ENCODE data around the gene VEGFC.

VEGFC gene

GRCh38 chr4:176718881-176719280 is 73.8 kb downstream of the VEGFC start:
- Histone ChIP-seq H3K4me2 (ENCODE audit: low read depth, low read length, poor library complexity, severe bottlenecking) (no peak overlapping the region), H3K9me2 (replicated peaks; ENCODE audit: low read depth, low read length) (no peaks in the 10 kb centered on the region), H4K20me1 (ENCODE audit: insufficient read depth, low read length, poor library complexity, severe bottlenecking) (no peaks in the 10 kb centered on the region), H3K36me3 (ENCODE audit: insufficient read depth, low read length) (no peaks in the 10 kb centered on the region), H3K4me1 (ENCODE audit: insufficient read depth, low read length, poor library complexity, severe bottlenecking) (no peaks in the 10 kb centered on the region), H2AFZ (ENCODE audit: low read length) (no peak overlapping the region), H3F3A (ENCODE audit: low read depth) (no peaks in the 10 kb centered on the region), H3K4me3 (ENCODE audit: low read length, poor library complexity, severe bottlenecking) (no peak overlapping the region), H3K27me3 (ENCODE audit: insufficient read depth, low read length, poor library complexity, severe bottlenecking) (no peaks in the 10 kb centered on the region), H3K9me3 (ENCODE audit: insufficient read depth, low read depth, low read length) (no peaks in the 10 kb centered on the region), H3K79me2 (ENCODE audit: insufficient read depth, low read length) (no peaks in the 10 kb centered on the region), H3K9ac (ENCODE audit: low read depth, low read length, poor library complexity, severe bottlenecking) (no peak overlapping the region)
- TF ChIP-seq EZH2phosphoT487 (IDR thresholded peaks at IDR 0.05; ENCODE audit: borderline replicate concordance) (no peak), CTCF (conservative IDR thresholded peaks at IDR 0.05; ENCODE audit: low read length) (no peak)

DNA sequence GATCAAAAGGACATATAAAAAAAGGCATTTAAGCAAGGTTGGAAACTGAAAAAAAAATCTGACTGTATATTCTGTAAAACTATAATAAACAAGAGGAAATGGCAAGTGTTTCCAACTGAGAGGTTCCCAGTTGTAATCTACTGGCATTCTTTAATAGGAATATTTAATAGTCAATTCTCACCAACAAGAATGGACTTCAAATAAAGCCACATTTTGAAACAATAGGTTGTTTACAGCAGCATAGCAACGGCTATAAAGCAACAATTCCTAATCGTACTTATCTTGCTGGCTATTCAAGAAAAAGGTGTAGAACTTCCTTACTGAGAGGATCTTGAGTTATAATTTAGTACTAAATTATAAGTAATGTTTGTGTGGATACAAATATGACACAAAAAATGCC is 75.5 kb downstream of the VEGFC start:
- H3K27me3 ChIP-seq (ENCODE audit: insufficient read depth, low read length, poor library complexity, severe bottlenecking): no peaks in the 10 kb centered on the region

DNA sequence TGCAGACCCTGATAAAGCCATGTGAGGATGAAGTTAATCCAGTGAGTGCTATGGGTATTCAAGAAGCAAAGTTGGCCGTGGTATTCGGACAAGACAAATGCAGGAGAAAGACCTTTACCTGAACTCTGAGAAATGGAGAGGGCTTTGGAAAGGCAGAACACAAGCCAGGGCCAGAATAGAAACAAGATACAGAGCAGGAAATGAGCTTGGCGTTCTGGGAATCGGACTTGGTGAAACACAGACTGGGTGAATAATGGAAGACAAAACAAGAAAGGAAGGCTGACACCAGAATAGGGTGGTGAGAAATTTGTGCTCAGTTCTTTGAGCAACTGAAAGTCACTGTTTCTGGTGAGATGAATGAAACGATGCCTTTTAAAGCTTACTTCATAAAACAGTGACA is 83.3 kb downstream of the VEGFC start:
- no peak overlapping the region for H2AFZ ChIP-seq (ENCODE audit: low read length)
- H3K9me3 ChIP-seq (ENCODE audit: insufficient read depth, low read depth, low read length): no peaks in the 10 kb centered on the region
- H3K79me2 ChIP-seq (ENCODE audit: insufficient read depth, low read length): no peaks in the 10 kb centered on the region
- H3K4me2 ChIP-seq (ENCODE audit: low read depth, low read length, poor library complexity, severe bottlenecking): no peak overlapping the region
- no peaks in the 10 kb centered on the region for H3K36me3 ChIP-seq (ENCODE audit: insufficient read depth, low read length)
- no peak overlapping the region for H3K9ac ChIP-seq (ENCODE audit: low read depth, low read length, poor library complexity, severe bottlenecking)
- H3K27me3 ChIP-seq (ENCODE audit: insufficient read depth, low read length, poor library complexity, severe bottlenecking): no peaks in the 10 kb centered on the region
- no peaks in the 10 kb centered on the region for H4K20me1 ChIP-seq (ENCODE audit: insufficient read depth, low read length, poor library complexity, severe bottlenecking)
- no peaks in the 10 kb centered on the region for H3F3A ChIP-seq (ENCODE audit: low read depth)
- no peak for TF ChIP-seq CTCF (conservative IDR thresholded peaks at IDR 0.05; ENCODE audit: low read length)
- no peak for TF ChIP-seq EZH2phosphoT487 (IDR thresholded peaks at IDR 0.05; ENCODE audit: borderline replicate concordance)
- H3K4me1 ChIP-seq (ENCODE audit: insufficient read depth, low read length, poor library complexity, severe bottlenecking): no peaks in the 10 kb centered on the region
- H3K4me3 ChIP-seq (ENCODE audit: low read length, poor library complexity, severe bottlenecking): no peak overlapping the region
- H3K9me2 ChIP-seq (replicated peaks; ENCODE audit: low read depth, low read length): no peaks in the 10 kb centered on the region

More for the DNA sequence above, 75.5 kb downstream of the VEGFC start:
- Histone ChIP-seq H3K4me2 (ENCODE audit: low read depth, low read length, poor library complexity, severe bottlenecking) (no peak overlapping the region), H3K4me3 (ENCODE audit: low read length, poor library complexity, severe bottlenecking) (no peak overlapping the region), H3K36me3 (ENCODE audit: insufficient read depth, low read length) (no peaks in the 10 kb centered on the region), H2AFZ (ENCODE audit: low read length) (no peak overlapping the region), H3F3A (ENCODE audit: low read depth) (no peaks in the 10 kb centered on the region), H3K9ac (ENCODE audit: low read depth, low read length, poor library complexity, severe bottlenecking) (no peak overlapping the region), H3K79me2 (ENCODE audit: insufficient read depth, low read length) (no peaks in the 10 kb centered on the region), H3K9me2 (replicated peaks; ENCODE audit: low read depth, low read length) (no peaks in the 10 kb centered on the region), H3K4me1 (ENCODE audit: insufficient read depth, low read length, poor library complexity, severe bottlenecking) (no peaks in the 10 kb centered on the region), H4K20me1 (ENCODE audit: insufficient read depth, low read length, poor library complexity, severe bottlenecking) (no peaks in the 10 kb centered on the region), H3K9me3 (ENCODE audit: insufficient read depth, low read depth, low read length) (no peaks in the 10 kb centered on the region)
- no peak for TF ChIP-seq CTCF (conservative IDR thresholded peaks at IDR 0.05; ENCODE audit: low read length)
- no peak for TF ChIP-seq EZH2phosphoT487 (IDR thresholded peaks at IDR 0.05; ENCODE audit: borderline replicate concordance)
